ENCODE measurements around the gene SEMA3C. TPM values are rescaled to one million over a fixed set of nuclear protein-coding genes. Genes with fewer than 3 reads are reported as not detected.
A peak's percentile ranks its signal among the peaks of the same experiment; 100 is the strongest.
"Not testable (repeated sequence)": the region's sequence is repeated elsewhere in the genome, so short reads cannot be mapped to it uniquely, and the experiment has no call there.

SEMA3C gene
- total RNA-seq, 6 experiments from 2014 or later = 52.4 to 74.6 (median 61.4) TPM

DNA sequence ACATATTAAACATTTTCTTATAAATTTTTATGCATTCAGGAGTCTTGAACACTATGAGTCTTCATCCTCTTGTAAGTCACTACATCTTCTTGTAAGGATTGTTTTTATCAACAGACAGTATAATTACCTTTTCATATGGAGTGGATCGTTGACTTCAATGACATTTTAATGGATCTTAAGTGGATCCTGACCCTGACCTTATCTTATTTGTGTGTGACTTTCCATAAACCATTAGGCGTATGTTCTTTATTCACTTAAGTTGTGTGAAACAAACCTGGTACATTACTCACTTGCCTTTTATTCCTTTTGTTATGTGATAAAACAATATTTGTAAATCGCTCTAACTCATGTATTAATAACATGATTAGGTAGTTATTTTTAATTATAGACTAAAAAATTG, 18.5 kb upstream of the SEMA3C start:
- H3K4me3 Mint-ChIP-seq = no peak overlapping the region
- no peaks in the 10 kb centered on the region for H3K9me3 Mint-ChIP-seq
- H3K27me3 Mint-ChIP-seq (ENCODE audit: insufficient read depth) = no peaks in the 10 kb centered on the region
- H3K4me1 Mint-ChIP-seq (ENCODE audit: low read depth) = peaks cover 45% of the 10 kb centered on the region
- no peak overlapping the region for H3K27ac Mint-ChIP-seq
- TF ChIP-seq, protein P1, sequence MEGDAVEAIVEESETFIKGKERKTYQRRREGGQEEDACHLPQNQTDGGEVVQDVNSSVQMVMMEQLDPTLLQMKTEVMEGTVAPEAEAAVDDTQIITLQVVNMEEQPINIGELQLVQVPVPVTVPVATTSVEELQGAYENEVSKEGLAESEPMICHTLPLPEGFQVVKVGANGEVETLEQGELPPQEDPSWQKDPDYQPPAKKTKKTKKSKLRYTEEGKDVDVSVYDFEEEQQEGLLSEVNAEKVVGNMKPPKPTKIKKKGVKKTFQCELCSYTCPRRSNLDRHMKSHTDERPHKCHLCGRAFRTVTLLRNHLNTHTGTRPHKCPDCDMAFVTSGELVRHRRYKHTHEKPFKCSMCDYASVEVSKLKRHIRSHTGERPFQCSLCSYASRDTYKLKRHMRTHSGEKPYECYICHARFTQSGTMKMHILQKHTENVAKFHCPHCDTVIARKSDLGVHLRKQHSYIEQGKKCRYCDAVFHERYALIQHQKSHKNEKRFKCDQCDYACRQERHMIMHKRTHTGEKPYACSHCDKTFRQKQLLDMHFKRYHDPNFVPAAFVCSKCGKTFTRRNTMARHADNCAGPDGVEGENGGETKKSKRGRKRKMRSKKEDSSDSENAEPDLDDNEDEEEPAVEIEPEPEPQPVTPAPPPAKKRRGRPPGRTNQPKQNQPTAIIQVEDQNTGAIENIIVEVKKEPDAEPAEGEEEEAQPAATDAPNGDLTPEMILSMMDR (IDR thresholded peaks at IDR 0.05) = no peak
- no peak for DNase-seq
- no peaks in the 10 kb centered on the region for H3K36me3 Mint-ChIP-seq (ENCODE audit: low read depth)

DNA sequence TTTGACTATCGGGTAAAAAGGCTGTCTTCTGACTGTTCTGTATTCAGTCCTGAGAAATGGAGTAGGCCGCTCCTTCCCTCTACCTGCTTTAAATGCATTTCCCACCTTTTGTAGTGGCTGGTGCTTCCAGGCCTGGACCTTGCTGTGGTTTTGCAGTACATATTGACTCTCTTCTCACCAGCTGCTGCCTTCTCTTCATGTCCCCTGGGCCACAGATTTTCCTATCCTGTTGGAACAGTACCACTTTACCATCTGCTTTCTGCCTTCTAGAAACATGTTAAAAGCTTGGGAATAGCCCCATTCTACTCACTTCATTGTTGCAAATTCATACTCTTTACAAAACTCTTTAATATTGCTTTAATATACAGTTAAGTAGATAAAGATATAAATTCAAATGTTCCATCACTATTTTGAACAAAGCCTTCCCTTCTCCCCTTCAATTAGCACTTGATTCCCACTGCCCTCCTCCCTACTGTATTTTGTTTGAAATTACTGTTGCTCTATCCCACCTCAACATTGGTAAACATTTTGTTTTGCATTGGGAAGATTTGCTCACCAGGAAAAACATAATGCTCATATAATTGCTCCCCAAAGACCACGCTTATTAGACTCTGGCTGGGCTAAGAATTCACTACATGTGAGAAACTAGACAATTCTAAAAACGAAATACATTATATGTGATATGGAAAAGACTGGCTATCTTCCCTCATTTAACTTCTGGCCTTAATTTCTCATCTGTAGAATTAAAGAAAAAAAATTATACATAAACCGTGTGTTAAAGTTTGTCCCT, 17.3 kb upstream of the SEMA3C start:
- no peaks in the 10 kb centered on the region for H3K36me3 Mint-ChIP-seq (ENCODE audit: low read depth)
- no peak overlapping the region for H3K27ac Mint-ChIP-seq
- TF ChIP-seq, protein P1 (IDR thresholded peaks at IDR 0.05) = no peak
- no peak overlapping the region for H3K4me3 Mint-ChIP-seq
- no peaks in the 10 kb centered on the region for H3K9me3 Mint-ChIP-seq
- no peaks in the 10 kb centered on the region for H3K27me3 Mint-ChIP-seq (ENCODE audit: insufficient read depth)
- DNase-seq = no peak
- H3K4me1 Mint-ChIP-seq (ENCODE audit: low read depth) = peaks cover 40% of the 10 kb centered on the region

DNA sequence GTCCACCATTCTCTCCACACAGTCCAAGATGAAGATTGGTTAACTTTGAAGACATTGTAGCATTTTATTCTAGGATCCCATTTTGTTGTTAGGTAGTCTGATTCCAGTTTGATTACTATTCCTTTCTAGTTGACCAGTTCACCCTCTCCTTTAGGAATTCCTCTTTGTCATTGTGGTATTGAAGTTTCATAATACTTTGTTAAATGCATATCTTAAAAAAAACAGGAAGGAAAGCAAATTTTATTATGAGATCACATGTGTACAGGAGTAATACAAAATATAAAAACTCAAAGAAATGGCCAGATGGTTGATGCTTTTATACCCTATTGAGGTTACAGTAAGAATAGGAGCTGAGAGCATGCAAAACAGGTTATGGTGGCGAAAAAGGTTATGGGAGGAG, 15.5 kb upstream of the SEMA3C start:
- no peaks in the 10 kb centered on the region for H3K9me3 Mint-ChIP-seq
- H3K4me1 Mint-ChIP-seq (ENCODE audit: low read depth) = peaks cover 40% of the 10 kb centered on the region
- H3K4me3 Mint-ChIP-seq = no peak overlapping the region
- no peak overlapping the region for H3K27ac Mint-ChIP-seq
- DNase-seq = no peak
- H3K36me3 Mint-ChIP-seq (ENCODE audit: low read depth) = 0 out of 2 replicates have a peak, but pooled peaks cover 4% of the 10 kb centered on the region
- TF ChIP-seq, protein P1 (IDR thresholded peaks at IDR 0.05) = no peak
- H3K27me3 Mint-ChIP-seq (ENCODE audit: insufficient read depth) = no peaks in the 10 kb centered on the region

DNA sequence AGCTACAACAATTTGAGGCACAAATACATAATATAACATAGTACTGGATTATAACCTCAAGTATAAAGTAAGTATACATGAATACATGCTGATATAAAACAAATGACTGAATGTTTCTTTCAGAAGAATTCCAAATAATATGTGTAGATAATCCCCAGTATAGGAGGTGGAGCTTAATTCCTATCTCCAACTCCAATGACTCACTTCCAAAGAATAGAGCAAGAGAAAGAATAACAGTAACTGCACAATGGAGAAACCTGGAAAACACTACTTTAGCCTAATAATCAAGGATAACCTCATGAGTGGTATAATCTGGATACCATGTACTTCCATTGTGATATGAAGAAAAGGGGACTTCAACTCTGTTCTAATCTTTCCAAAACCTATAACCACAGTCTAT, 13.7 kb upstream of the SEMA3C start:
- peaks cover 42% of the 10 kb centered on the region for H3K4me1 Mint-ChIP-seq (ENCODE audit: low read depth)
- no peak overlapping the region for H3K27ac Mint-ChIP-seq
- 0 out of 2 replicates have a peak, but pooled peaks cover 4% of the 10 kb centered on the region for H3K36me3 Mint-ChIP-seq (ENCODE audit: low read depth)
- H3K4me3 Mint-ChIP-seq = no peak overlapping the region
- no peaks in the 10 kb centered on the region for H3K27me3 Mint-ChIP-seq (ENCODE audit: insufficient read depth)
- no peaks in the 10 kb centered on the region for H3K9me3 Mint-ChIP-seq
- TF ChIP-seq, protein P1 (IDR thresholded peaks at IDR 0.05) = no peak
- DNase-seq = no peak

DNA sequence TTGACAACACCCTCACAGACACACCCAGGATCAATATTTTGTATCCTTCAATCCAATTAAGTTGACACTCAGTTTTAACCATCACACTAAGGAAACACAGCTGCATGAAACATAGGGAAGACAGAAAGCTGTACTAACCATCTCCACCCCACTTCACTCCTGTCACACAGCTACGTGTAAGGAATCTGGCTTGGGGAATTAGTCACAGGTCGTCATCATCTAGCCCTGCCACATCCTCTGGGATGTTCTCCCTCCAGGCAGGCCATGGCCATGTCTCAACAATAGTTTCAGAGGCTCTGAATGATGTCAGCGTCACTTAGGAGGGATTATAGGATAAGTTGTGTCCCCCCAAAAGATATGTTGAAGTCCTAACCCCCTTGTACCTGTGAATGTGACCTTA, 10.8 kb upstream of the SEMA3C start:
- Mint-ChIP-seq H3K36me3 (ENCODE audit: low read depth) (peaks cover 10% of the 10 kb centered on the region), H3K9me3 (peaks cover 6% of the 10 kb centered on the region; the same call in 1 of the 2 replicates), H3K27ac (peak overlapping the region; percentile 77), H3K4me1 (ENCODE audit: low read depth) (peaks cover 41% of the 10 kb centered on the region), H3K27me3 (ENCODE audit: insufficient read depth) (peaks cover 2% of the 10 kb centered on the region; the same call in 1 of the 2 replicates), H3K4me3 (no peak overlapping the region)
- TF ChIP-seq, protein P1 (IDR thresholded peaks at IDR 0.05) = no peak
- DNase-seq = peak; percentile 60

DNA sequence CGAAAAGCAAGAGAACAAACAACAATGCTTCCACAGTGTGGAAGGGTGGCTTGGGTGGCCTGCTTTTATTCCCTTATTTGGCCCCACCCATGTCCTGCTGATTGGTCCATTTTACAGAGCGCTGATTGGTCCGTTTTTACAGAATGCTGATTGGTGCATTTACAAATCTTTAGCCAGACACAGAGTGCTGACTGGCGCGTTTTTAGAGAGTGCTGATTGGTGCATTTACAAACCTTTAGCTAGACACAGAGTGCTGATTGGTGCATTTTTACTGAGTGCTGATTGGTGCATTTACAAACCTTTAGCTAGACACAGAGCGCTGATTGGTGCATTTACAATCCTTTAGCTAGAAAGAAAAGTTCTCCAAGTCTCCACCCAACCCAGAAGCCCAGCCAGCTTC, 8.1 kb upstream of the SEMA3C start:
- H3K4me1 Mint-ChIP-seq (ENCODE audit: low read depth) = peaks cover 27% of the 10 kb centered on the region
- DNase-seq; H3K9me3 Mint-ChIP-seq; H3K36me3 Mint-ChIP-seq (ENCODE audit: low read depth); H3K4me3 Mint-ChIP-seq; H3K27ac Mint-ChIP-seq; H3K27me3 Mint-ChIP-seq (ENCODE audit: insufficient read depth): not testable (repeated sequence)

Measured in HFFc6 (cell line).